Memory B cell (primary cell): ENCODE results near the gene LRIT1.

Source experiments
- ATAC-seq: fragments of 150-1000 bp; cut with Tn5 transposase; 2 replicates; pipeline ENCODE4 v1.10.0; 2021; ENCODE audit warnings: low read depth, mild to moderate bottlenecking, moderate library complexity
- DNase-seq, 2 donors: peaks; one replicate each; pipeline ENCODE4 v3.0.0; 2022; ENCODE audit warnings: low spot score in 2 of 2
- H3K27ac Mint-ChIP-seq: one replicate; pipeline ENCODE4 v1.8.0; 2022; ENCODE audit warnings: mild to moderate bottlenecking, moderate library complexity, mixed read lengths
- H3K27me3 Mint-ChIP-seq: one replicate; pipeline ENCODE4 v1.8.0; 2022; ENCODE audit warnings: mixed read lengths
- H3K36me3 Mint-ChIP-seq: one replicate; pipeline ENCODE4 v1.8.0; 2022; ENCODE audit warnings: mild to moderate bottlenecking, mixed read lengths
- H3K4me1 Mint-ChIP-seq: one replicate; pipeline ENCODE4 v1.8.0; 2022; ENCODE audit warnings: mixed read lengths
- H3K4me3 Mint-ChIP-seq: one replicate; pipeline ENCODE4 v1.8.0; 2022; ENCODE audit warnings: mild to moderate bottlenecking, moderate library complexity, mixed read lengths
- H3K9me3 Mint-ChIP-seq: one replicate; pipeline ENCODE4 v1.8.0; 2022; ENCODE audit warnings: mixed read lengths

LRIT1 gene

DNA sequence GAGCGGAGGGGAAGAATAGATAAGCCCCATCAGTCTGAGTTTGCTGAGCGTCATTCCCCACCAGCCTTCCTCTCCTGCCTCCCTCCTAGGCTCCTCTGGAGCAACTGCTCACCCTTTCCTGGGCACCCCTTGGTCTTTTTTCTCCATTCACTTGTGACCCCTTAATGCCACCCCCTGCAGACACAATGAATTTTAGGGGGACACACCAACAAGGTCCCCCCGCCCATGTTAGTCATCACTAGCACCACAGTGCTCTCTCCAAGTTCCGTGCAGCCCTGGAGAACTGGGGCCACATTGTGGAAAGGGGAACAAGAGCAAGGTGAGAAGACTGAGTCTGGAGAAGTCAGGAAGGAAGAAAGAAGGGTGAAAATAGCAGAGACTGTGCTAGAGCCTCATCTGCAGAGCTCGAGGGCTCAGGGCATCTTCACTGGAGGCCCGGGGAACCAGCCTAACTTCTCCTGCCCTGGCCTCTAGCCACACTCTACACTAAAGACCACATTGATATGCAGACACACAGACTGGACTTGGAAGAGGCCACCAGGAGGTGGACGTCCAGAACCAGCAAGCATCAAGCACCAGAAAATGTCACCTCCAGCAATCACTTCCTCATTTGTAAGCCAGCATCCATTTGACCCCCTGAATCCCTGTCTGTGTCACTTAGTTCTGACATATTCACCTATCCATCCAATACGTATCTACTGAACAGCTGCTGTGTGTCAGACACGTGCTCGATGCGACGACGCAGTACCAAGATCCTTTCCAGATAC lies 21.0 kb upstream of the LRIT1 start:
- H3K4me1 Mint-ChIP-seq = peaks cover 7% of the 10 kb centered on the region
- H3K27me3 Mint-ChIP-seq = peaks cover 16% of the 10 kb centered on the region
- no peak for ATAC-seq
- H3K4me3 Mint-ChIP-seq = no peak overlapping the region
- no peaks in the 10 kb centered on the region for H3K9me3 Mint-ChIP-seq
- no peak overlapping the region for H3K27ac Mint-ChIP-seq
- H3K36me3 Mint-ChIP-seq = no peaks in the 10 kb centered on the region
- DNase-seq = no peak

DNA sequence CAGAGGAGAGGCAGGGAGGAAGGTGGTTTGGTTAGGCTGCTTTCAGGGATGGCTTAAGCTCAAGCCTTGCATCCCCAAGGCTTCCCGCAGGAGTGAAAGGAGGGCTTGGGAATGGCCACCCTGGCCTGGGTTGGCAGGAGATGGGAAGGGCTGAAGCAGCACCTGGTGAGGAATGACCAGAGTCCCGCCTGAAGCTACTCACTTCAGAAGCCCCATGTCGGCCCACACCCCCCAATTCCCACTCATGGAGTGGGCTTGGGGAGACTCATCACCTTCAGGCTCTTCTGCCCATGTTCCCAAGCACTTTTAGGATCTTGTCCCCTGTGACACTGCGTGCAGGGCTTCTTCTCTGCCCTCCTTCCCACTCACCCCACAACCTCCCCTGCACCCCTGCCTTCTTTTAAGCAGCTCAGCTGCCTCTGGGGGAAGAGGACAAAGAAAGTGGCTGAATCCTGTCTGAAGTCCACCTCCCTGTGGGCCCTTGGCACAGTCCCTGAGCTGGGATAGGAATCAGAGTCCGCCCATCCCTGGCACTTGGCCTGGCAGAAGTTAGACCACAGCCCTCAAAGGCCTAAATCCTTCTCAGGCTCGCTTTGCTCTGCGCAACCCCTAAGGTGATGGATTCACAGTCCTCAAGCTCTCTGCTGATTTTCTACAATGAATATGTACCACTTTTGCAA lies 20.0 kb upstream of the LRIT1 start:
- Mint-ChIP-seq H3K36me3 (no peaks in the 10 kb centered on the region), H3K9me3 (no peaks in the 10 kb centered on the region), H3K27ac (no peak overlapping the region), H3K4me3 (no peak overlapping the region), H3K4me1 (peaks cover 9% of the 10 kb centered on the region), H3K27me3 (peaks cover 16% of the 10 kb centered on the region)
- DNase-seq (no peak), ATAC-seq (no peak)

DNA sequence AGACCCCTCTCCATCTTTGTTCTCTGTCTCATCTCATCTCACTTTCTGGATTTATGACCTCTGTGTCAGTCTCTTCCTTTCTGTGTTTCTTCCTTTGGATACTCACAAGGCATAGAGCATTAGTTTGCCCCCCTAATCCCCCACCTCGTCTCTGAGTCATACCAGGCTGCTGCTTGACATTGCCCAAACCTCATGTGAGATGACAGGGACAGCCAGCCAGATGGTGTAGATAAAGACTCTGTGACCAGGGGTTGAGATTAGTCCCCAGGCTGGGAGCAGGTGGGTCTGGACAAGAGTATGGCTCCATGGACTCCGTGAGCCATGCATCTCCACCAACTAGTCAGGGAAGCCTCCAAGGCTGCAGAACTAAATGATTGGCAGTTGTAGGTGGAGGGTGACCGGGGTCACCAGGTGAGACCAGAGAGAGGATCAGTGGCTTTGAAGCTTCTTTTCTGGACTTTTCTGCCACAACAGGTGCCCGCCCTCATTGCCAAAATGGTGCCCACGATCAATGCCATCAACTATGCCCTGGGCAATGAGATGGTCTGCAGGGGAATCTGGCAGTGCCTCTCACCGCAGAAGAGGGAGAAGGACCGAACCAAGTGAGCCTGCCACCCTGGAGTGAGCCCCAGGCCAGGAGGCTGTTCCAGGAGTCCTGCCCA lies 16.8 kb upstream of the LRIT1 start:
- no peak for DNase-seq
- Mint-ChIP-seq H3K27me3 (peaks cover 9% of the 10 kb centered on the region), H3K9me3 (no peaks in the 10 kb centered on the region), H3K36me3 (no peaks in the 10 kb centered on the region), H3K4me1 (peaks cover 5% of the 10 kb centered on the region), H3K27ac (no peak overlapping the region), H3K4me3 (no peak overlapping the region)
- ATAC-seq = no peak

DNA sequence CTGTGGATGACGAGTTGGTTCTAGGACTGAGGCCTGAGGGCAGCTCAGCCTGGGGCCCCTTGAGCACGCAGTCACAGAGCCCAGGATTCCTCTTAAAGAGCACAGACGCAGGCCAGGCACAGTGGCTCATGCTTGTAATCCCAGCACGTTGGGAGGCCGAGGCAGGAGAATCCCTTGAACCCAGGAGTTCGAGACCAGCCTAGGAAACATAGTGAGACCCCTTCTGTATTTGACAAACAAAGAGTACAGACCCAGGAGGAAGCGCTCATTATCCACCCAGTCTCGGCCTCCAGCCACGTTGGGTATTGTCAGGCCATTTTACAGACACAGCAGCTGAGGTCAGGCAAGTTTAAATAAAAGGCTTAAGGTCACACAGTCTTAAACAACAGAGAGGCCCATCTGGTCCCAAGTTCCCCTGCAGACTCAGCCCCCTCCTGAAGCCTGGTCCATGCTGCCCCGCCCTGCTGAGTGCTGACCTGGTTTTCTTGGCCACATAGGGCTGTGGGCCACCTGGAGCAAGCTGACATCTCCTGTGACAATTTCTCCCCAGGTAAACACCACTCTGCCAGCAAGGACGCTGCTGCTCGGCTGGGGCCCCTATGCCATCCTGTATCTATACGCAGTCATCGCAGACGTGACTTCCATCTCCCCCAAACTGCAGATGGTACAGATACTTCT lies 16.1 kb upstream of the LRIT1 start:
- no peak for ATAC-seq
- no peak for DNase-seq
- H3K27ac Mint-ChIP-seq = no peak overlapping the region
- no peak overlapping the region for H3K4me3 Mint-ChIP-seq
- H3K4me1 Mint-ChIP-seq = peaks cover 5% of the 10 kb centered on the region
- H3K36me3 Mint-ChIP-seq = no peaks in the 10 kb centered on the region
- no peaks in the 10 kb centered on the region for H3K9me3 Mint-ChIP-seq
- H3K27me3 Mint-ChIP-seq = peaks cover 7% of the 10 kb centered on the region

DNA sequence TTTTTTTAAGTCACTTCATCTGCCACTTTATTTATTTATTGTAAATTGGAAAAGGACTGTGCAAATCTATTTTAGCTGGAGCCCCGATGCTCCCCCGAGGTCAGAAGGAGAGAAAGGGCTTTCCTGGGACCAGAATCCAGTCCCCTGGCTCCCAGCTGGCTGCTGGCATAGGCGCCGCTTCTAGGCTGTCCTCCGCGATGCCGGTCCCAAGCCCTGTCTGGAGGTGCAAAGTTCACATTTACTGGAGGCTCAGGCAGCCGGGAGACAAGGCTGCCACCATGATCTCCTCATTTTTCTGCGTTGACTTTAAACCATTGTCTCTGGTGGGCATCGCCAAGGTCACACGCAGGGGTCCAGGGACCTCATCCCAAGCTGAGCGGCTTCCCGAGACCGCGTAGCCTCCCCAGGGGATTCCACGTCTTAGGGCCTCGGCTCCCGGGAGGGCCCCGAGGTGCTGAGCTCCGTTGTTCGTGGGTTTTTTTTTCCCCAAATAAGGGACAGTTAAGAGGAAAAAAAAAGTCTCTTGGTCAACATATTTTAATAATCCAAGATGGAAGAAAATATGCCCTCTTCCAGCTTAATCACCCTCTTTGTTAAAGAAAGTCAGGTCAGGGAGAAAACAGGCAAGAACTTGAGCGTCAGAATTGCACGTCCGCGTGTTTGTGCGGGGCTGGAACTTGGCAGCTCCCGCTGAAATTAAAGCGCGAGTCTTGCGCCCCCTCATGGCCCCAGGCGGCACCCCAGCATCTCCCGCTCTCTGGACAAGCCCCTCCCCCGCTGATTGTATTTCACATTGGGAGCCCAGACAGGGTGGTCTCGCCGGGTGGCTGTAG lies 15.4 kb upstream of the LRIT1 start:
- peak in 1 of 2 donors; percentile 9 for DNase-seq
- Mint-ChIP-seq H3K4me1 (peaks cover 5% of the 10 kb centered on the region), H3K27ac (no peak overlapping the region), H3K27me3 (peaks cover 5% of the 10 kb centered on the region), H3K36me3 (no peaks in the 10 kb centered on the region), H3K4me3 (no peak overlapping the region), H3K9me3 (no peaks in the 10 kb centered on the region)
- peak; percentile 57 for ATAC-seq

DNA sequence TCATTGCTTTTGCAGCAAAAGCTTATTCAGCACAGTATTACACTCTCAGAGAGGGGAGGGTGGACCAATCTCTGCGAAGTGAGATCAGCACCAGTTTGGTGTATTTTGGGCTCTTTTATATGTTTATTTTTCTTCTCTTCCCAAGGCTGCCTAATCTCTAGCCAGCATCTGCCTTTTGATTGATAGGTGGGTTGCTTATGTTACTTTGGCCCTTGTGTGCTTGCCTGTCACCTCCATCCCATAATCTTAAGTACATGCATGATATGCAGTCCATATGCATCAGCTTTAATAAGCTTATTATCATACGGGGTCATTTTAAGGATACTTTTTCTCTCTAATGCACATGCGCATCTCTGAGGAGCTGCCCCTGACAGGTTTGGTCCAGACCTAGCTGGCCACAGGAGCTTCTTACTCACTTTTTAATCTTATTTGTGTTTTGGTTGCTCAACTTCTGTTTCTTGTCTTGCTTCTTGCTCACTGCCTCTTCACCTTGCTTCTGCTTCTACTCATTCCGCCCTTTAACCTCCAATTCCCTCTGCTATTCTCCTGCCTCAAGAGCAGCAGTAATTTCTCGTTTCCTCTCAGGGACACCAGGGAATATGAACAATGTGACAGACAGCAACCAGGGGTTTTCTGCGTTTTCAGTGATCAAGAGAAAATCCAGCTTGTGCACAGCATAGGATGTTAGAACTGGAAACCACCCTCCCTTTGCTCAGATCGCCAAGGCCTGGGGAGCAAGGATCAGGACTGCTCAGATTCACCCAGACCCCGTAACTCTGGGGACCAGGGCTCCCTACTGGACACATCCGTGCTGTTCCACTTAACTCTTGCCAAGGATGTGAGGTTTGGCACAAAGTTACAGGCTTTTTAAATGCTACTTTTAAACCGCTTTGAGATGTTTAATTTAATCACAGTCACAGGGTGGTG lies 13.5 kb upstream of the LRIT1 start:
- Mint-ChIP-seq H3K4me3 (no peak overlapping the region), H3K9me3 (no peaks in the 10 kb centered on the region), H3K36me3 (no peaks in the 10 kb centered on the region), H3K4me1 (peaks cover 5% of the 10 kb centered on the region), H3K27ac (no peak overlapping the region), H3K27me3 (peaks cover 5% of the 10 kb centered on the region)
- no peak for ATAC-seq
- DNase-seq = no peak

DNA sequence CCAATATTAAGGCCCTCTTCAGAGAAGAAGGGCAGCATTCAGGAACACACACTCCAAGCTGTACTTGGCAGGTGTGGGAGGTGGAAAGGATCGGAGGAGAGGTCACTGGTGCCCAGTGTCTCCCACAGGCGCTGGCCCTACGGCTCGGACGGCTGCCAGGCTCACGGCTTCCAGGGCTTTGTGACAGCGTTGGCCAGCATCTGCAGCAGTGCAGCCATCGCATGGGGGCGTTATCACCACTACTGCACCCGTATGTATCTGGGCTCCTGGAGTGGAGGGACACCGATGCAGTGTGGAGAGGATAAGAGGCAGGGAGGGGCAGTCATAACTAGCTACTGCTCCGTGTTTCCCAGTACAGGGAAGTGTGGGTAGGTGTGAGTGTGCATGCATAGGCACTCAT lies 7.4 kb upstream of the LRIT1 start:
- H3K4me3 Mint-ChIP-seq = no peak overlapping the region
- no peaks in the 10 kb centered on the region for H3K36me3 Mint-ChIP-seq
- no peaks in the 10 kb centered on the region for H3K4me1 Mint-ChIP-seq
- H3K9me3 Mint-ChIP-seq = no peaks in the 10 kb centered on the region
- H3K27ac Mint-ChIP-seq = no peak overlapping the region
- peaks cover 5% of the 10 kb centered on the region for H3K27me3 Mint-ChIP-seq
- DNase-seq = no peak
- no peak for ATAC-seq

DNA sequence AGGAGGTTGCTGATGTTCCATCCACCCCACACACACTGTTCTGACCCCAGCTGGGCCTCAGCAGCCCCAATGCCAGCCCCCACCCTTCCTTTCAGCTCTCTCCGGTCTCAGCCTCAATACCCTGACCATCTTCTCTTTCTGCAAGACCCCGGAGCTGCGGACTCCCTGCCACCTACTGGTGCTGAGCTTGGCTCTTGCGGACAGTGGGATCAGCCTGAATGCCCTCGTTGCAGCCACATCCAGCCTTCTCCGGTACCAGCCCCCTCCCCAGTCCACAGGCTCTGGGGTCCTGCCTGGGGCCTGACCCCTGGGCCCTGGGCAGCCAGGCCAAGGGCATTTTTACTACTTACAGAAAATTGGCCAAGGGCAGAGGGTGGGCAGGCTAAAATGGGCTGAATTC lies 6.2 kb upstream of the LRIT1 start:
- H3K4me1 Mint-ChIP-seq = no peaks in the 10 kb centered on the region
- H3K4me3 Mint-ChIP-seq = no peak overlapping the region
- no peaks in the 10 kb centered on the region for H3K9me3 Mint-ChIP-seq
- no peaks in the 10 kb centered on the region for H3K36me3 Mint-ChIP-seq
- no peak for DNase-seq
- peaks cover 5% of the 10 kb centered on the region for H3K27me3 Mint-ChIP-seq
- no peak overlapping the region for H3K27ac Mint-ChIP-seq
- ATAC-seq = no peak

DNA sequence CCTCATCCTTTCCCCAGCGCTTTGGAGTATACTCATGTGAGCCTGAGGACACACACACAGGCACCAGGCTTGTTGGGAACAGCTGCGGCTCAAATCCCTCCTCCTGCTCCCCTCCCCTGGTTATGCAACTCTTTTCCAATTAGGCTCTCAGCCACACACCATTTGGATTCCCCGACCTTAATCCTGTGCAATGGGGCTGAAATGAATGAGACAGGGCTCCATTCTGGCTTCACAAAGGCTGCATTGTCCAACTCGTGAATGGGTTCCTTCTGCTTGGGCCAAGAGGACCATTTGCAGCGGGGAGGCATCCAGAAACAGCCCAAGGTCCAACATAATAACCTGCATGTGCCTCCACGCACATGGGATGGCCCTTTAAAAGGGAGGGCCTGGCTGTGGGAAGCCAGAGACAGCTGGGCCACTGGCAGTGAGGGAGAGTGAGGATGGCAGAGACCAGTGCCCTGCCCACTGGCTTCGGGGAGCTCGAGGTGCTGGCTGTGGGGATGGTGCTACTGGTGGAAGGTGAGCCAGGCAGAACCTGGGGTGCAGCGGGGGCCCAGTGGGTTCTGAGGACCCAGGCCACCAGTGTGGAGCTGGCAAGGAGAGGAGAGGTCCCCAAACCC lies 3.4 kb upstream of the LRIT1 start, which contains the start of gene RGR:
Gene RGR (plus strand): TSS at position 403 of the 620 bp plus-strand sequence. CDS start 38 bp downstream, at position 441.
- H3K4me3 Mint-ChIP-seq = no peak within 1 kb of the TSS

DNA sequence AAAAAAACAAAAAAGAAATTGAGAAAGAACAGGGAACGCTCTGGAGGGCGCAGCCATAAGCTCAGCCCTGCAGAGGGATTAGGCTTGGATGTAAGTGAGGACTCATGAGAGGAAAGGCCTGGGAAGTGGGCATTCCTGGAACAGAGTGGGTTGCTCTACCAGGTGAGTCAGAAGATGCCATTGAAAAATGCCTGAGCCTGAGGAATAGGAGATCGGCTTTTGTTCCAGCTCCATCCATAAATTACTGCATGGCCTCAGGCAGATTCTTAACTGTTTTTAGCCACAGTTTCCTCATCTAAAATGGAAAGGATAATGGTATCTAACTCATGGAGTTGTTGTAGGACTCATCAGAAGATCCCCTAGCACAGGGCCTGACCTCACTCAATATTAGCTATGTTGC lies 2.4 kb upstream of the LRIT1 start:
- Mint-ChIP-seq H3K9me3 (no peaks in the 10 kb centered on the region), H3K4me1 (no peaks in the 10 kb centered on the region), H3K4me3 (no peak overlapping the region), H3K27me3 (peaks cover 11% of the 10 kb centered on the region), H3K27ac (no peak overlapping the region), H3K36me3 (no peaks in the 10 kb centered on the region)
- no peak for DNase-seq
- ATAC-seq = no peak

More for the DNA sequence above, 3.4 kb upstream of the LRIT1 start, which contains the start of gene RGR:
- H3K27me3 Mint-ChIP-seq = peaks cover 8% of the 10 kb centered on the region
- H3K9me3 Mint-ChIP-seq = no peaks in the 10 kb centered on the region
- H3K36me3 Mint-ChIP-seq = no peaks in the 10 kb centered on the region
- DNase-seq (no peak), ATAC-seq (no peak)
- no peak within 1 kb of the TSS for H3K27ac Mint-ChIP-seq
- no peaks in the 10 kb centered on the region for H3K4me1 Mint-ChIP-seq

DNA sequence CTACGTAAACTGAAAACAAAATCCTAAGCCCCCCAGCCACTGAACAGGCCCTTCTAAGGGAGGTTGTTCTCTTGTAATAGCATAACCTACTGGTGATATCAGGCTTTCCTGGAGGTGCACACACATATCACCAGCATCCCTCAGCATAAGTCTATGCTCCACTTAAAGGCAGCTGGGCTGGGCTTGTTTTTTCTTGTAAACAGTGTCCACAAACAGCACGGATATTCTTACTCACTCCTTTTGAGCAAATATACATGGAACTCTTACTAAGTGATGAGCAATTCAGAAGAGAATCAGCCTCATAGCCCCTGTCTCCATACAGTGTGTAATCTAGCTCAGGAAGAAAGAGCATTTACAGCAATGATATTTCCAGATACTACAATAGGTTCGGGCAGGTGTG lies 2.4 kb downstream of the LRIT1 start:
- ATAC-seq = no peak
- Mint-ChIP-seq H3K27me3 (peaks cover 8% of the 10 kb centered on the region), H3K36me3 (no peaks in the 10 kb centered on the region), H3K27ac (no peak overlapping the region), H3K4me3 (no peak overlapping the region), H3K9me3 (no peaks in the 10 kb centered on the region), H3K4me1 (no peaks in the 10 kb centered on the region)
- no peak for DNase-seq
